CD4-positive, alpha-beta T cell treated with Interleukin-1 beta for 1 hour (primary cell): ENCODE measurements around the gene CLIC4.
"Not testable (repeated sequence)": the region's sequence is repeated elsewhere in the genome, so short reads cannot be mapped to it uniquely, and the experiment has no call there.

Experiments used
- DNase-seq, 2 donors: peaks; one replicate each; pipeline ENCODE4 v3.0.0-alpha.2; 2020 to 2022

Gene CLIC4

GRCh38 chr1:24775916-24776315 is 30.7 kb downstream of the CLIC4 start:
- no peak for DNase-seq

GRCh38 chr1:24776821-24777220 is 31.6 kb downstream of the CLIC4 start:
- no peak for DNase-seq

GRCh38 chr1:24778141-24778540 is 32.9 kb downstream of the CLIC4 start:
- DNase-seq: no peak

- not testable (repeated sequence) for DNase-seq
Observed at GRCh38 chr1:24779199-24779598, 34.0 kb downstream of the CLIC4 start.

GRCh38 chr1:24779689-24780464 is 34.6 kb downstream of the CLIC4 start:
- no peak for DNase-seq

GRCh38 chr1:24780626-24781025 is 35.4 kb downstream of the CLIC4 start:
- DNase-seq: not testable (repeated sequence)

GRCh38 chr1:24782689-24783088 is 37.4 kb downstream of the CLIC4 start:
- DNase-seq: no peak

- DNase-seq: no peak
Observed at GRCh38 chr1:24783713-24784112, 38.5 kb downstream of the CLIC4 start.

GRCh38 chr1:24786191-24786590 is 40.9 kb downstream of the CLIC4 start:
- DNase-seq: no peak

- DNase-seq: no peak
Observed at GRCh38 chr1:24790490-24790889, 45.2 kb downstream of the CLIC4 start.

GRCh38 chr1:24793447-24794129 is 48.3 kb downstream of the CLIC4 start:
- no peak for DNase-seq

GRCh38 chr1:24794130-24794502 is 48.9 kb downstream of the CLIC4 start:
- not testable (repeated sequence) for DNase-seq

GRCh38 chr1:24795236-24795635 is 50.0 kb downstream of the CLIC4 start:
- no peak for DNase-seq

- DNase-seq: no peak
Observed at GRCh38 chr1:24796524-24796923, 51.3 kb downstream of the CLIC4 start.

- not testable (repeated sequence) for DNase-seq
Observed at GRCh38 chr1:24799242-24799641, 54.0 kb downstream of the CLIC4 start.

- DNase-seq: no peak
Observed at GRCh38 chr1:24801176-24801575, 55.9 kb downstream of the CLIC4 start.

GRCh38 chr1:24803220-24803619 is 58.0 kb downstream of the CLIC4 start:
- DNase-seq: no peak

GRCh38 chr1:24803987-24804530 is 58.8 kb downstream of the CLIC4 start:
- DNase-seq: no peak

- DNase-seq: peak in 1 of 2 donors; percentile 4
Observed at GRCh38 chr1:24805534-24806301, 60.5 kb downstream of the CLIC4 start.

- no peak for DNase-seq
Observed at GRCh38 chr1:24806588-24806987, 61.3 kb downstream of the CLIC4 start.

- not testable (repeated sequence) for DNase-seq
Observed at GRCh38 chr1:24811494-24811893, 66.2 kb downstream of the CLIC4 start.

GRCh38 chr1:24820221-24820620 is 75.0 kb downstream of the CLIC4 start:
- not testable (repeated sequence) for DNase-seq

- no peak for DNase-seq
Observed at GRCh38 chr1:24822887-24823286, 77.6 kb downstream of the CLIC4 start.
